Measurements from ENCODE around the gene ROBO4.
A peak's percentile ranks its signal among the peaks of the same experiment; 100 is the strongest.

ROBO4 gene

GRCh38 chr11:124889191-124890091 is 8.2 kb downstream of the ROBO4 start:
- no peak for DNase-seq (ENCODE audit: low read depth)

- no peak for DNase-seq (ENCODE audit: low read depth)
Observed at GRCh38 chr11:124887667-124888013, 10.0 kb downstream of the ROBO4 start.

- no peak for DNase-seq (ENCODE audit: low read depth)
Observed at GRCh38 chr11:124886978-124887666, 10.5 kb downstream of the ROBO4 start.

- DNase-seq (ENCODE audit: low read depth), result no peak
Observed at GRCh38 chr11:124886476-124886875, 11.2 kb downstream of the ROBO4 start.

- no peak for DNase-seq (ENCODE audit: low read depth)
Observed at GRCh38 chr11:124884869-124885479, 12.7 kb downstream of the ROBO4 start.

DNA sequence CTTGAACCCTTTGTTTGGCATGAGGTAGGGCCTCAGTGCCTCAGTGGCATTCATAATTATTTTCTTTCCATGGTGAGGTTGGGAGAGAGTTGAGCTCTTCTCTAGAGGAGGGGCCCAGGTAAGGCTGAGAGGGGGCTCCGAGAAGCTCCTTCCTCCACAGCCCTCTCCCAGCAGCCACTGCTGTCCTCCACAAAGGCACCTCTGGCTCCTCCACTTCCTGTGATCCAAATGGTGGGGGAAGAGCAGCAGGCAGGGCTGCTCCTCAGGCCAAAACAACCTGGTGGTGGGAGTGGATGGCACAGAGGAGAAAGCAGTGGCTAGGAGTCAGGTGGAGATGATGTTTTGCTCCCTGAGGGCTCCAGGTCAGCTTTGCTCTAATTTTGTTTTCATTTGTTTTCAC is 13.3 kb downstream of the ROBO4 start:
- DNase-seq (ENCODE audit: low read depth), result no peak

DNA sequence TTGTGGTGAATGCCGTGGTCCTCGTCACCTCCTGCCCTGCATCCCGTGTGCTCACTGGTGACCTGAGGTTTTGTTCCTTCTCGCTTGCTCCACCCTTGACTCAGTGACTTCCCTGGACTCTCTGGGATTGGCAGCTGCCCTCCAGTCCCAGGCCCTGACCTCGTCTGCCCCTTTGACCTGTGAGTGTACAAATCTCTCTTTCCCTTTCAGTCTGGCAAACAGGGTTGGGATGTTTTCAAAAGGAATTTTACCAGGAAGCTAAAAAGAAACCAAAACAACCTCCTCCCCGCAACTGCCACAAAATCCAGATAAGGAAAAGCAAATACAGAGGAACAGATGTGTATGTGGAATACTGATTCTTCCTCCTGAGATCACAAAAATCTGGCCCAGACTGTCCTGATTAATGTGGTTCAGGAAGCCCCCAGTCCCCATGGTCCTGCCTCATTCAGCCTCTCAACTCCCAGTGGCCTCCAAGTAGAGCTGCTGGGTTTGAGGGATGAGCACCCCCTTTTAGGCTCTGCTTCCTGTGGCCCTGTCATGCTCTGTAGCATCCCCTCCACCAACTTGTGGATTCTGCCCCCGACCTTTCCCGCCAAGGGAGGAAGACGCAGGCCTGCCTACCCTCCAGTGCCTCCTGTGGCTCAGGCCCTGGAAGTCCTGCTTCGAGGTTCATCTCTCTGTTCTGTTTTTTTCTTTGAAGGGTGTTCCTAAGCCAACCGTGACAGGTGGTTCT is 15.2 kb downstream of the ROBO4 start:
- no peak for DNase-seq (ENCODE audit: low read depth)

DNA sequence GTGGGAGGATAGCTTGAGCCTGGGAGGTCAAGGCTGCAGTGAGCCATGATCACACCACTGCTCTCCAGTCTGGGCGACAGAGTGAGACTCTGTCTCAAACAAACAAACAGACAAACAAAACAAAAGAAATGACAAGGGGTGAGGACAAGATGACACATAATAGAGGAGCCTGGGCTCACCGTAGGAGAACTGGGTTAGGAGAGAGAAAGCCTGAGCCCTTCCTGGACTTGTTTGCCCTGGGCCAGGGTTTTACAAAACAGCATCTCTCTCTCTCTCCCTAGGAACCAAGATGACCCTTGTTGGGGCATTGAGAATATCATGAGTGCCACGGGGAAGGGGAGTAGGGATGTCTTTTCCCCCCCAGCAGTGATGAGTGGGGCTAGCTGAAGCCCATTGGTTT is 16.7 kb downstream of the ROBO4 start:
- DNase-seq (ENCODE audit: low read depth), result no peak

GRCh38 chr11:124880290-124880611 is 17.4 kb downstream of the ROBO4 start:
- DNase-seq (ENCODE audit: low read depth), result no peak

DNA sequence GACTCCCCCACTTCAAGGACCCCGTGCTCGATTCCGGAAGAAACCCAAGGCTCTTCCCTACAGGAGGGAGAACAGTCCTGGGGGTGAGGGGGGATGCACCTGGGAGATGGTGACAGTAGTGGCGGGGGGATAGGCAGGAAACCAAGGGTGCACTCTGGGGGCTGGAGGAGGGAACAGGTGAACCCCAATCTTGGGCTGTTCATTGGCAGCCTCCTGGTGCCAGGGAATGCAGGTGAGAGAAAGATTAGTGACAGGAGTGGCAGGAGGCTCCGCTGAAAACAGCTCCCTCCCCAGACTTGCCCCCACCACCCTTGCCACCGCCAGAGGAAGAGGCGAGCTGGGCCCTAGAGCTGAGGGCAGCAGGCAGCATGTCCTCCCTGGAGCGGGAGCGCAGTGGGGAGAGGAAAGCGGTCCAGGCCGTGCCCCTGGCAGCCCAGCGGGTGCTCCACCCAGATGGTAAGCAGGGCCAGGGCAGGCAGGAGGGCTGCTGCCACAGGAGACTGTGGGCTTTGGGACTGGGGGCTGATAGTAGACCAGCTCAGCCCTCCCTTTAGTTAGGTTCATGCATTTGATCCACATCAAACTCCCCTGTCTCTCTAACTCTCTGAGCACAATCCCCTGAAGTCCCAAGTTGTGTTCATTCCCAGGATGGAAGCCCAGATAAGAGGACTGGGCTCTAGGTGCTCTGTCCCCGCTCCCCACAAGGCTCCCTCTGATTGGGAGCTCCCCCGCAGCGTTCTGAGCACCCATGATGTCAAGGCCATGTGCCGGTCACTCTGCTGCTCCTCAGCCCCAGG is 18.0 kb downstream of the ROBO4 start:
- DNase-seq (ENCODE audit: low read depth), result no peak

GRCh38 chr11:124878759-124879492 is 18.7 kb downstream of the ROBO4 start:
- no peak for DNase-seq (ENCODE audit: low read depth)

DNA sequence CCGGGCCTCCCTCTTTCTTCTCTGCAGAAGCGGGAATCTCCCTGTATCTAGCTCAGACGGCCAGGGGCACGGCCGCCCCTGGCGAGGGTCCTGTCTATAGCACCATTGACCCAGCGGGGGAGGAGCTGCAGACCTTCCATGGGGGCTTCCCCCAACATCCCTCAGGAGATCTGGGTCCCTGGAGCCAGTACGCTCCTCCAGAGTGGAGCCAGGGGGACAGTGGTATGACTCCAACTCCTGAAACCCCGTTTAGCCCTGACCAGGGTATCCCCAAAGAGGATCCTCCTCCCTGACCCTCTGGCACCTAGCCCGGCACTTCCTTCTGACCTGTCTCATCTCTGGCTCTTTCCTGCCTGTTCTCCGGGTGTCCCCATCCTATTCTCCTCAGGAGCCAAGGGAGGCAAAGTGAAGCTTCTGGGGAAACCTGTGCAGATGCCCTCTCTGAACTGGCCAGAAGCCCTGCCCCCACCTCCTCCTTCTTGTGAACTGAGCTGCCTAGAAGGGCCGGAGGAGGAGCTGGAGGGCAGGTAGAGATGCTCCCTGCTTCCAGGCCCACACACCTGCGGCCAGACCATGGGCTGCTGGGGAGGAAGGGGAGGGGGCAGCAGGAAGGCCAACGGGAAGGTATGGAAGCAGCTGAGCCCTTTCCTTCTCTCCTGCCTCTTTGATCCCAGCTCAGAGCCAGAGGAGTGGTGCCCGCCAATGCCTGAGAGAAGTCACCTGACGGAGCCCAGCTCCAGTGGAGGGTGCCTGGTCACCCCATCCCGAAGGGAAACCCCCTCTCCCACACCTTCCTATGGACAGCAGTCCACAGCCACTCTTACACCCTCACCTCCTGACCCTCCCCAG is 19.5 kb downstream of the ROBO4 start:
- no peak for DNase-seq (ENCODE audit: low read depth)

GRCh38 chr11:124877631-124877909 is 20.1 kb downstream of the ROBO4 start:
- DNase-seq (ENCODE audit: low read depth), result no peak

- DNase-seq (ENCODE audit: low read depth), result no peak
Observed at GRCh38 chr11:124876818-124877630, 20.6 kb downstream of the ROBO4 start.

GRCh38 chr11:124875943-124876817 is 21.5 kb downstream of the ROBO4 start:
- peak; percentile 75 for DNase-seq (ENCODE audit: low read depth)

DNA sequence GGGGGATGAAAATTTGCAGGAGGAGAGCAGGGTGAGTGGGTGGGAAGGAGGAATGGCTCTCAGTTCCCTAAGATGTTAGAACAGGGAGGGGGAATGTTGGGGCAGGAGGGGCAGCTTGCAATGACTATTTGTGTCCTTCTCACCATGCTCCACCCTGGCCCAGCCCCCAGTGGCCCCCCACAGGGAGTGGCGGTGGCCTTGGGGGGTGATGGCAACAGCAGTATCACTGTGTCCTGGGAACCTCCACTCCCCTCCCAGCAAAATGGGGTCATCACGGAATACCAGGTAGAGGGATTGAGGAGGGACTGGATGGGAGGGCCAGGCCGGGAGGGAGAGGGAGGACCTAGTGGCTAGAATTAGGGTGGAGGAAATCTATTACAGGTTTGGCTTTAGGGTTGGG is 22.3 kb downstream of the ROBO4 start:
- no peak for DNase-seq (ENCODE audit: low read depth)

- no peak for DNase-seq (ENCODE audit: low read depth)
Observed at GRCh38 chr11:124874571-124875255, 23.0 kb downstream of the ROBO4 start.

- no peak for DNase-seq (ENCODE audit: low read depth)
Observed at GRCh38 chr11:124873951-124874350, 23.7 kb downstream of the ROBO4 start.
